OCI-LY1 (cell line): ENCODE results near the gene SEPHS1.
A peak's percentile ranks its signal among the peaks of the same experiment; 100 is the strongest.

ENCODE experiments used
- H2AFZ ChIP-seq: fragments of 200-600 bp; sonication (generic), shearing (Covaris generic); 2 replicates; pipeline ENCODE4 v1.6.0; 2014; ENCODE audit warnings: antibody characterized with exemption, mild to moderate bottlenecking, low read length
- H3F3A ChIP-seq: fragments of 200-600 bp; sonication (generic), shearing (Covaris generic); 2 replicates; pipeline ENCODE4 v1.6.0; 2014; ENCODE audit warnings: mild to moderate bottlenecking, antibody characterized with exemption, low read length, moderate library complexity; ENCODE audit not compliant: insufficient read depth
- H3K27ac ChIP-seq: fragments of 200-600 bp; sonication (generic); 2 replicates; pipeline ENCODE4 v1.5.1; 2014; ENCODE audit warnings: low read length, mixed run types, mild to moderate bottlenecking, low read depth; ENCODE audit not compliant: poor library complexity, severe bottlenecking
- H3K27me3 ChIP-seq: fragments of 200-600 bp; sonication (generic); 2 replicates; pipeline ENCODE4 v1.6.0; 2014; ENCODE audit warnings: antibody characterized with exemption, mild to moderate bottlenecking, low read length, moderate library complexity; ENCODE audit not compliant: insufficient read depth
- H3K36me3 ChIP-seq: fragments of 200-600 bp; sonication (generic); 2 replicates; pipeline ENCODE4 v1.6.1; 2014; ENCODE audit warnings: mild to moderate bottlenecking, antibody characterized with exemption, low read length, moderate library complexity, mixed read lengths; ENCODE audit not compliant: insufficient read depth
- H3K4me1 ChIP-seq: fragments of 200-600 bp; sonication (generic); 2 replicates; pipeline ENCODE4 v1.5.1; 2014; ENCODE audit warnings: mild to moderate bottlenecking, low read length, moderate library complexity; ENCODE audit not compliant: insufficient read depth, severe bottlenecking
- H3K4me2 ChIP-seq: fragments of 200-600 bp; sonication (generic), shearing (Covaris generic); 2 replicates; pipeline ENCODE4 v1.6.1; 2014; ENCODE audit warnings: low read length
- H3K4me3 ChIP-seq: fragments of 200-600 bp; sonication (generic); 2 replicates; pipeline ENCODE4 v1.5.1; 2014; ENCODE audit warnings: low read length, low read depth, mild to moderate bottlenecking, mixed read lengths; ENCODE audit not compliant: poor library complexity, severe bottlenecking
- H3K79me2 ChIP-seq: fragments of 200-600 bp; shearing (Covaris generic); 2 replicates; pipeline ENCODE4 v1.6.1; 2016; ENCODE audit warnings: mixed run types, low read length, mixed read lengths; ENCODE audit not compliant: insufficient read depth
- H3K9ac ChIP-seq: fragments of 200-600 bp; sonication (generic), shearing (Covaris generic); 2 replicates; pipeline ENCODE4 v1.6.1; 2014; ENCODE audit warnings: mild to moderate bottlenecking, low read length, mixed read lengths
- H3K9me2 ChIP-seq: fragments of 200-600 bp; sonication (generic), shearing (Covaris generic); 2 replicates; pipeline ENCODE4 v1.6.1; 2014; ENCODE audit warnings: low read depth, mild to moderate bottlenecking, low read length, mixed read lengths
- H3K9me3 ChIP-seq: fragments of 200-600 bp; shearing (Covaris generic); 2 replicates; pipeline ENCODE4 v1.6.1; 2014; ENCODE audit warnings: low read length, mixed read lengths
- H4K20me1 ChIP-seq: fragments of 200-600 bp; sonication (generic), shearing (Covaris generic); 2 replicates; pipeline ENCODE4 v1.6.0; 2016; ENCODE audit warnings: mild to moderate bottlenecking, low read length; ENCODE audit not compliant: insufficient read depth
- CTCF ChIP-seq: fragments of 200-600 bp; sonication (generic), shearing (Covaris generic); IDR thresholded peaks from 2 replicates; pipeline ENCODE4 v1.5.1; 2017; ENCODE audit warnings: mild to moderate bottlenecking, antibody characterized with exemption, low read length, moderate library complexity, mixed read lengths
- EZH2 ChIP-seq: fragments of 200-600 bp; sonication (generic), shearing (Covaris generic); IDR thresholded peaks from 2 replicates; pipeline ENCODE4 v1.8.0; 2017; ENCODE audit warnings: borderline replicate concordance, mixed run types, mild to moderate bottlenecking, antibody characterized with exemption, low read length, moderate library complexity, mixed read lengths

The SEPHS1 gene

GRCh38 chr10:13351340-13351915, 3.3 kb upstream of the SEPHS1 start:
- Histone ChIP-seq H3K4me2 (no peak overlapping the region), H4K20me1 (no peaks in the 10 kb centered on the region), H3K9ac (no peak overlapping the region), H3K36me3 (no peaks in the 10 kb centered on the region), H3K79me2 (peaks cover 4% of the 10 kb centered on the region), H3K27me3 (no peaks in the 10 kb centered on the region), H3K4me3 (no peak overlapping the region), H2AFZ (no peak overlapping the region), H3F3A (no peaks in the 10 kb centered on the region), H3K9me2 (no peaks in the 10 kb centered on the region), H3K27ac (no peak overlapping the region), H3K4me1 (peaks cover 17% of the 10 kb centered on the region), H3K9me3 (no peaks in the 10 kb centered on the region)
- no peak for TF ChIP-seq CTCF
- no peak for TF ChIP-seq EZH2

- TF ChIP-seq EZH2 (no peak), CTCF (no peak)
- Histone ChIP-seq H3K4me3 (peak overlapping the region; percentile 97), H2AFZ (no peak overlapping the region), H3K36me3 (peaks cover 7% of the 10 kb centered on the region), H3K27ac (no peak overlapping the region), H3K9me2 (no peaks in the 10 kb centered on the region), H4K20me1 (no peaks in the 10 kb centered on the region), H3K79me2 (peaks cover 7% of the 10 kb centered on the region), H3K9me3 (no peaks in the 10 kb centered on the region), H3F3A (no peaks in the 10 kb centered on the region), H3K27me3 (no peaks in the 10 kb centered on the region), H3K9ac (no peak overlapping the region), H3K4me1 (peaks cover 24% of the 10 kb centered on the region), H3K4me2 (peak overlapping the region; percentile 26; the same call in 1 of the 2 replicates)
These were observed 1.6 kb upstream of the SEPHS1 start for GRCh38 chr10:13349463-13350274.

GRCh38 chr10:13347500-13348156, 465 bp downstream of the SEPHS1 start:
- Histone ChIP-seq H3K27me3 (no peaks in the 10 kb centered on the region), H3K9me2 (no peaks in the 10 kb centered on the region), H4K20me1 (no peaks in the 10 kb centered on the region), H3K4me3 (peak overlapping the region; percentile 97), H3K4me1 (peaks cover 24% of the 10 kb centered on the region), H3K9me3 (no peaks in the 10 kb centered on the region), H2AFZ (no peak overlapping the region), H3K4me2 (no peak overlapping the region), H3K9ac (peak overlapping the region; percentile 66; the same call in 1 of the 2 replicates), H3K36me3 (peaks cover 19% of the 10 kb centered on the region), H3F3A (no peaks in the 10 kb centered on the region), H3K79me2 (peaks cover 7% of the 10 kb centered on the region), H3K27ac (no peak overlapping the region)
- TF ChIP-seq CTCF: no peak
- no peak for TF ChIP-seq EZH2
